WTC11 (cell line): ENCODE measurements around the gene TBL1XR1.

Experiments
- CREB1 ChIP-seq: sonication (generic); formaldehyde crosslinking; IDR thresholded peaks from 2 replicates; pipeline ENCODE4 v1.8.0; 2023; ENCODE audit warnings: mild to moderate bottlenecking, missing genetic modification reagents
- CTCF ChIP-seq: fragments of 200-600 bp; IDR thresholded peaks from 2 replicates; pipeline ENCODE4 v1.8.0; 2022; ENCODE audit warnings: antibody characterized with exemption
- ESRRA ChIP-seq: sonication (generic); formaldehyde crosslinking; IDR thresholded peaks from 2 replicates; pipeline ENCODE4 v1.8.1; 2022; ENCODE audit warnings: mild to moderate bottlenecking, missing genetic modification reagents, borderline replicate concordance
- IRF1 ChIP-seq: sonication (generic); formaldehyde crosslinking; IDR thresholded peaks from 2 replicates; pipeline ENCODE4 v1.8.0; 2023; ENCODE audit warnings: missing genetic modification reagents
- IRF2 ChIP-seq: sonication (generic); formaldehyde crosslinking; IDR thresholded peaks from 2 replicates; pipeline ENCODE4 v1.8.0; 2022; ENCODE audit warnings: low read depth, missing genetic modification reagents, borderline replicate concordance
- MAX ChIP-seq: sonication (generic); formaldehyde crosslinking; IDR thresholded peaks from 2 replicates; pipeline ENCODE4 v1.8.0; 2022; ENCODE audit warnings: mild to moderate bottlenecking, missing genetic modification reagents
- RORB ChIP-seq: fragments of 250-450 bp; sonication (Bioruptor Pico); IDR thresholded peaks from 2 replicates; pipeline ENCODE4 v1.9.0; 2021; ENCODE audit warnings: mild to moderate bottlenecking
- USF1 ChIP-seq: sonication (generic); formaldehyde crosslinking; IDR thresholded peaks from 2 replicates; pipeline ENCODE4 v1.8.0; 2022; ENCODE audit warnings: mild to moderate bottlenecking, missing genetic modification reagents
- USF2 ChIP-seq: sonication (generic); formaldehyde crosslinking; IDR thresholded peaks from 2 replicates; pipeline ENCODE4 v1.8.1; 2023; ENCODE audit warnings: mild to moderate bottlenecking, missing genetic modification reagents, moderate library complexity
- ZNF138 ChIP-seq: sonication (generic); formaldehyde crosslinking; conservative IDR thresholded peaks from 2 replicates; pipeline ENCODE4 v1.8.1; 2022; ENCODE audit warnings: mild to moderate bottlenecking, moderate library complexity, missing genetic modification reagents
- ZNF263 ChIP-seq: sonication (generic); formaldehyde crosslinking; IDR thresholded peaks from 2 replicates; pipeline ENCODE4 v1.8.1; 2022; ENCODE audit warnings: low read depth, mild to moderate bottlenecking, moderate library complexity, missing genetic modification reagents
- ZNF317 ChIP-seq: sonication (generic); formaldehyde crosslinking; IDR thresholded peaks from 2 replicates; pipeline ENCODE4 v1.8.1; 2023; ENCODE audit warnings: low read depth, mild to moderate bottlenecking, moderate library complexity, missing genetic modification reagents, borderline replicate concordance
- ZNF512 ChIP-seq: sonication (generic); formaldehyde crosslinking; IDR thresholded peaks from 2 replicates; pipeline ENCODE4 v1.8.1; 2022; ENCODE audit warnings: missing genetic modification reagents, borderline replicate concordance

GRCh38 chr3:177061369-177061768 is 135.9 kb downstream of the TBL1XR1 start:
- TF ChIP-seq CTCF, result no peak
- no peak for TF ChIP-seq IRF1 (CRISPR knock-in tag)
- no peak for TF ChIP-seq MAX (CRISPR knock-in tag)
- TF ChIP-seq ZNF138 (CRISPR knock-in tag), result no peak
- TF ChIP-seq ZNF317, result no peak
- no peak for TF ChIP-seq ESRRA (CRISPR knock-in tag)
- TF ChIP-seq USF2 (CRISPR knock-in tag), result no peak
- TF ChIP-seq ZNF263 (CRISPR knock-in tag), result no peak
- TF ChIP-seq RORB, result no peak
- no peak for TF ChIP-seq USF1 (CRISPR knock-in tag)
- no peak for TF ChIP-seq CREB1 (CRISPR knock-in tag)
- no peak for TF ChIP-seq ZNF512 (CRISPR knock-in tag)
- TF ChIP-seq IRF2 (CRISPR knock-in tag), result no peak
